Type B pancreatic cell (in vitro differentiated cells): ENCODE measurements around the gene RBM8A. TPM values are rescaled to one million over a fixed set of nuclear protein-coding genes. Genes with fewer than 3 reads are reported as not detected.
A peak's percentile ranks its signal among the peaks of the same experiment; 100 is the strongest.

Source experiments
- DNase-seq: peaks from one replicate; pipeline ENCODE4 v3.0.0; 2021; ENCODE audit warnings: mixed read lengths; ENCODE audit not compliant: unreplicated experiment; ENCODE audit errors: extremely low spot score
- H3K27ac Mint-ChIP-seq: 2 replicates; pipeline ENCODE4 v1.8.0; 2021; ENCODE audit warnings: mild to moderate bottlenecking, mixed read lengths
- H3K27me3 Mint-ChIP-seq: 2 replicates; pipeline ENCODE4 v1.8.0; 2021; ENCODE audit warnings: mixed read lengths
- H3K36me3 Mint-ChIP-seq: 2 replicates; pipeline ENCODE4 v1.8.0; 2021; ENCODE audit warnings: mixed read lengths
- H3K4me1 Mint-ChIP-seq: one replicate; pipeline ENCODE4 v1.8.0; 2021; ENCODE audit warnings: mixed read lengths; ENCODE audit not compliant: unreplicated experiment
- H3K4me3 Mint-ChIP-seq: 2 replicates; pipeline ENCODE4 v1.8.0; 2021; ENCODE audit warnings: mild to moderate bottlenecking, mixed read lengths
- H3K9me3 Mint-ChIP-seq: 2 replicates; pipeline ENCODE4 v1.8.0; 2021; ENCODE audit warnings: mixed read lengths
- CTCF ChIP-seq: fragments of 200-600 bp; sonication (generic); conservative IDR thresholded peaks from 2 replicates; pipeline ENCODE4 v1.5.0; 2021; ENCODE audit warnings: antibody characterized with exemption, mild to moderate bottlenecking
- total RNA-seq: library from RNA; stranded (reverse); gene quantifications from 2 replicates; pipeline ENCODE4 v1.2.1, GENCODE V29; 2021; ENCODE audit warnings: low replicate concordance

The RBM8A gene
- total RNA-seq, 1 donor from 2014 or later = 160 TPM

- Mint-ChIP-seq H3K27ac (no peak overlapping the region), H3K4me3 (peak overlapping the region; percentile 86), H3K4me1 (peaks cover 12% of the 10 kb centered on the region), H3K36me3 (no peaks in the 10 kb centered on the region), H3K27me3 (peaks cover 38% of the 10 kb centered on the region), H3K9me3 (no peaks in the 10 kb centered on the region)
- no peak for DNase-seq
- TF ChIP-seq CTCF = no peak
Observed at GRCh38 chr1:145884675-145885074, 42.6 kb downstream of the RBM8A start.

GRCh38 chr1:145879775-145880174 lies 47.5 kb downstream of the RBM8A start:
- no peaks in the 10 kb centered on the region for H3K9me3 Mint-ChIP-seq
- H3K4me3 Mint-ChIP-seq = peak overlapping the region; percentile 7
- no peaks in the 10 kb centered on the region for H3K36me3 Mint-ChIP-seq
- peaks cover 13% of the 10 kb centered on the region for H3K4me1 Mint-ChIP-seq
- H3K27me3 Mint-ChIP-seq = peaks cover 33% of the 10 kb centered on the region
- TF ChIP-seq CTCF = no peak
- DNase-seq = no peak
- peak overlapping the region; percentile 21 for H3K27ac Mint-ChIP-seq

GRCh38 chr1:145878724-145879123 lies 48.6 kb downstream of the RBM8A start:
- Mint-ChIP-seq H3K36me3 (no peaks in the 10 kb centered on the region), H3K4me3 (no peak overlapping the region), H3K27me3 (peaks cover 28% of the 10 kb centered on the region), H3K27ac (no peak overlapping the region), H3K9me3 (no peaks in the 10 kb centered on the region), H3K4me1 (peaks cover 13% of the 10 kb centered on the region)
- no peak for DNase-seq
- no peak for TF ChIP-seq CTCF

GRCh38 chr1:145877923-145878486 lies 49.3 kb downstream of the RBM8A start:
- H3K27me3 Mint-ChIP-seq = peaks cover 31% of the 10 kb centered on the region
- no peak for DNase-seq

GRCh38 chr1:145874646-145875045 lies 52.6 kb downstream of the RBM8A start:
- DNase-seq = no peak
- no peak overlapping the region for H3K4me3 Mint-ChIP-seq
- H3K4me1 Mint-ChIP-seq = peaks cover 13% of the 10 kb centered on the region
- H3K27ac Mint-ChIP-seq = no peak overlapping the region
- H3K27me3 Mint-ChIP-seq = peaks cover 47% of the 10 kb centered on the region
- no peak for TF ChIP-seq CTCF
- no peaks in the 10 kb centered on the region for H3K9me3 Mint-ChIP-seq
- no peaks in the 10 kb centered on the region for H3K36me3 Mint-ChIP-seq

More at GRCh38 chr1:145877923-145878486, 49.3 kb downstream of the RBM8A start:
- Mint-ChIP-seq H3K36me3 (no peaks in the 10 kb centered on the region), H3K9me3 (no peaks in the 10 kb centered on the region), H3K27ac (peak overlapping the region; percentile 34), H3K4me3 (no peak overlapping the region), H3K4me1 (peaks cover 13% of the 10 kb centered on the region)
- TF ChIP-seq CTCF = no peak
